Measurements from ENCODE around the gene OR7A17. TPM values are rescaled to one million over a fixed set of nuclear protein-coding genes. Genes with fewer than 3 reads are reported as not detected.

The OR7A17 gene
- total RNA-seq (2022; extraction: Qiagen RNA extraction) = not detected in 5 replicates

GRCh38 chr19:14886032-14886431 is at the start of gene OR7A17:
TSS of gene OR7A17 (minus strand) at chr19:14886132. CDS start at chr19:14881355, 4,777 bp downstream.

DNA sequence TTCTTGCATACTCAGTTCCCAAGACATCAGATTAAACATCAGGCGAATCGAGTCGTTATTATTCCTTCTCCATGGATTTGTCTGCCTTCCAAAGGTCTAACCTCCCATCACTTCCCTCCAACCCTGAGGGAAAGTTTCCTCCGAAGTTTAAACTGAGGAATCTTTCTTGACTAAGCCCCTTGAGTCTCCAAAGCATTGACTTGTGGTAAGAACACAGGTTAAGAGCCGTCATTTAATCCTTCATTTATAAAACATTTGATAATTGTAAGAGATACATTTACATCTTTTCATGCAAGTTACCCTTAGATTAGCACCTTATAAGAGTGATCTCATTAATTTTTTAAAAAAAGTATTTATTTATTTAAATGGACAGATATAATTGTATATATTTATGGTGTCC is 37.1 kb downstream of the OR7A17 start, which contains the start of gene OR7A10:
TSS of gene OR7A10 (minus strand) at position 101 of the 400 bp plus-strand sequence. CDS start 7,045 bp downstream, outside the sequence.

GRCh38 chr19:14835011-14835410 is 50.9 kb downstream of the OR7A17 start, which contains the start of the genes OR7A5 and OR7C1:
TSS of gene OR7A5 (minus strand) at chr19:14835185. CDS start at chr19:14828241, 6,944 bp downstream.
TSS of gene OR7C1 (minus strand) at chr19:14835185. CDS start at chr19:14800136, 35,049 bp downstream.

Other genes with a start within 250 kb of the OR7A17 start
- not detected in 5 replicates for gene ADGRE3, start 211.3 kb downstream of the OR7A17 start, total RNA-seq (2022; extraction: Qiagen RNA extraction)
- 2.3 to 3.8 TPM (median 3.0 TPM) in 5 replicates for gene ZNF333, start 196.1 kb downstream of the OR7A17 start, total RNA-seq (2022; extraction: Qiagen RNA extraction)
- gene ADGRE2, start 107.6 kb downstream of the OR7A17 start, total RNA-seq (2022; extraction: Qiagen RNA extraction) = 0.46 to 1.0 TPM (median 0.80 TPM) in 5 replicates
- gene OR7A5, start 50.9 kb downstream of the OR7A17 start, total RNA-seq (2022; extraction: Qiagen RNA extraction) = not detected in 5 replicates
- not detected in 5 replicates for gene OR7C1, start 50.9 kb downstream of the OR7A17 start, total RNA-seq (2022; extraction: Qiagen RNA extraction)
- not detected in 5 replicates for gene OR7A10, start 37.2 kb downstream of the OR7A17 start, total RNA-seq (2022; extraction: Qiagen RNA extraction)
- gene OR7C2, start 55.4 kb upstream of the OR7A17 start, total RNA-seq (2022; extraction: Qiagen RNA extraction) = not detected in 5 replicates
- not detected in 5 replicates for gene SLC1A6, start 93.7 kb upstream of the OR7A17 start, total RNA-seq (2022; extraction: Qiagen RNA extraction)
- gene CASP14, start 163.3 kb upstream of the OR7A17 start, total RNA-seq (2022; extraction: Qiagen RNA extraction) = not detected in 5 replicates
- gene OR1I1, start 196.1 kb upstream of the OR7A17 start, total RNA-seq (2022; extraction: Qiagen RNA extraction) = not detected in 5 replicates
- gene SYDE1, start 221.3 kb upstream of the OR7A17 start, total RNA-seq (2022; extraction: Qiagen RNA extraction) = 12.4 to 18.4 TPM (median 16.3 TPM) in 5 replicates